ENCODE data around the gene SLC25A23.

- TF ChIP-seq CTCF (IDR thresholded peaks at IDR 0.05 in 2 of 3, conservative IDR thresholded peaks at IDR 0.05 in 1 of 3; ENCODE audit: borderline replicate concordance in 1 of 3, insufficient read depth in 1 of 3, low read depth in 2 of 3, low read length in 2 of 3) (no peak), SP1 (IDR thresholded peaks at IDR 0.05; ENCODE audit: low read depth) (no peak), REST (IDR thresholded peaks at IDR 0.05; ENCODE audit: low read depth) (no peak), EZH2 (IDR thresholded peaks at IDR 0.05) (no peak), RAD21 (IDR thresholded peaks at IDR 0.05; ENCODE audit: low read depth) (no peak), JUND (IDR thresholded peaks at IDR 0.05) (no peak), FOSL1 (IDR thresholded peaks at IDR 0.05; ENCODE audit: low read depth) (no peak), SIN3A (IDR thresholded peaks at IDR 0.05; ENCODE audit: low read depth) (no peak), POLR2AphosphoS5 (IDR thresholded peaks at IDR 0.05; ENCODE audit: low read depth, low read length) (no peak), EZH2phosphoT487 (IDR thresholded peaks at IDR 0.05; ENCODE audit: borderline replicate concordance) (no peak), ZFX (IDR thresholded peaks at IDR 0.05) (no peak), EGR1 (IDR thresholded peaks at IDR 0.05; ENCODE audit: low read depth) (no peak), CEBPB (IDR thresholded peaks at IDR 0.05; ENCODE audit: low read depth) (no peak)
- TF ChIP-seq, protein P1, sequence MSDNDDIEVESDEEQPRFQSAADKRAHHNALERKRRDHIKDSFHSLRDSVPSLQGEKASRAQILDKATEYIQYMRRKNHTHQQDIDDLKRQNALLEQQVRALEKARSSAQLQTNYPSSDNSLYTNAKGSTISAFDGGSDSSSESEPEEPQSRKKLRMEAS (IDR thresholded peaks at IDR 0.05): no peak
These were observed 44.6 kb downstream of the SLC25A23 start for GRCh38 chr19:6414793-6415590.

Data from HCT116 (cell line).